OCI-LY3 (cell line): Measurements from ENCODE around the gene EIF1AX.

Source experiments
- H2AFZ ChIP-seq: fragments of 200-600, 300-600 bp; shearing (Covaris generic); 2 replicates; pipeline ENCODE4 v1.6.0; 2014; ENCODE audit warnings: antibody characterized with exemption, low read depth, low read length
- H3K27ac ChIP-seq: fragments of 200-600, 300-600 bp; sonication (generic); 2 replicates; pipeline ENCODE4 v1.5.1; 2014; ENCODE audit warnings: mild to moderate bottlenecking, low read length, moderate library complexity, mixed read lengths
- H3K27me3 ChIP-seq: fragments of 200-600, 300-600 bp; sonication (generic); 2 replicates; pipeline ENCODE4 v1.6.1; 2014; ENCODE audit warnings: low read depth, low read length, mixed read lengths
- H3K36me3 ChIP-seq: fragments of 200-600, 300-600 bp; sonication (generic); replicated peaks from 2 replicates; pipeline ENCODE3; 2014; ENCODE audit warnings: low read depth, low read length, mixed read lengths
- H3K4me1 ChIP-seq: fragments of 300-600, 200-600 bp; sonication (generic); 2 replicates; pipeline ENCODE4 v1.6.1; 2014; ENCODE audit warnings: low read length, mixed read lengths
- H3K4me2 ChIP-seq: fragments of 200-600, 300-600 bp; sonication (generic); 2 replicates; pipeline ENCODE4 v1.6.1; 2014; ENCODE audit warnings: low read length, mixed read lengths
- H3K4me3 ChIP-seq: fragments of 300-600, 200-600 bp; sonication (generic); 2 replicates; pipeline ENCODE4 v1.5.1; 2014; ENCODE audit warnings: antibody characterized with exemption, mild to moderate bottlenecking, low read length, moderate library complexity
- H3K79me2 ChIP-seq: fragments of 300-600, 200-600 bp; shearing (Covaris generic); 2 replicates; pipeline ENCODE4 v1.6.1; 2014; ENCODE audit warnings: mild to moderate bottlenecking, low read length, mixed read lengths
- H3K9ac ChIP-seq: fragments of 300-600, 200-600 bp; shearing (Covaris generic); 2 replicates; pipeline ENCODE4 v1.6.0; 2014; ENCODE audit warnings: mild to moderate bottlenecking, low read length, moderate library complexity
- H3K9me3 ChIP-seq: fragments of 200-600, 300-600 bp; shearing (Covaris generic); 2 replicates; pipeline ENCODE4 v1.6.1; 2014; ENCODE audit warnings: low read length, mixed read lengths; ENCODE audit not compliant: insufficient read depth
- H4K20me1 ChIP-seq: fragments of 200-600, 300-600 bp; sonication (generic); 2 replicates; pipeline ENCODE4 v1.6.1; 2016; ENCODE audit warnings: low read length, mixed read lengths; ENCODE audit not compliant: insufficient read depth
- EZH2phosphoT487 ChIP-seq: fragments of 200-600 bp; shearing (Covaris generic); IDR thresholded peaks from 2 replicates; pipeline ENCODE4 v1.6.1; 2018; ENCODE audit warnings: antibody characterized with exemption, mixed run types, low read depth
- TF ChIP-seq, protein P1 (sequence below): fragments of 200-600, 300-600 bp; sonication (generic); IDR thresholded peaks from 2 replicates; pipeline ENCODE4 v1.5.1; 2014; ENCODE audit warnings: antibody characterized with exemption, low read length, low read depth

The EIF1AX gene

DNA sequence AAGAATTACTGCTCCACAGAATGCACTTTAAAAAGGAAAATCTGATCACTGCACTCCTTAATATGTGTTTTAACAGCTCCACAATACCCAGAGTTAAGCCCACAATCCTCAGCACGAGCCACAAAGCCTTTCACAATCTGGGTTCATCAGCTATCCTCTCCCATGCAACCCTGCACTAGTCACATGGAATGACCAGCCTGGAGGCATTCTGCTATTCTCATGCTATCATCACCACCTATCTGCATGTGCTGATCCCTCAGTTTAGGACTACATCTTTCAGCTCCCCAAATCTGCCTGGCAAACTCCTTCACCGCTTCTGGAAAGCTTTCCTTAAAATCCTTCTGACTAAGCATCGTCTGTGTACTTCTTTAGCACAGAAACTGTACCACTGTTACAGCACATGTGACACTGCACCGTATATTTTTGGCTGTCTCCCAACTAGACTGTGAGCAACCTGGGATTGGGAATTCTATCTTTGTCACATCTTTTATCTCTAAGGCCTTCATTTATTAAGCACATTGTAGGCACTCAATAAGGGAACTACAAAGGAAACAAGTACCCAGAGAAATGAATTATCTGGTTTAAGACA is 18.3 kb upstream of the EIF1AX start:
- Histone ChIP-seq H3K9me3 (no peaks in the 10 kb centered on the region), H3K27me3 (no peaks in the 10 kb centered on the region), H3K4me1 (no peaks in the 10 kb centered on the region), H2AFZ (no peak overlapping the region), H3K27ac (no peak overlapping the region), H3K9ac (no peak overlapping the region), H3K36me3 (peaks cover 36% of the 10 kb centered on the region), H3K4me3 (no peak overlapping the region), H4K20me1 (no peaks in the 10 kb centered on the region), H3K4me2 (no peak overlapping the region), H3K79me2 (no peaks in the 10 kb centered on the region)
- TF ChIP-seq EZH2phosphoT487, result no peak
- TF ChIP-seq, protein P1, sequence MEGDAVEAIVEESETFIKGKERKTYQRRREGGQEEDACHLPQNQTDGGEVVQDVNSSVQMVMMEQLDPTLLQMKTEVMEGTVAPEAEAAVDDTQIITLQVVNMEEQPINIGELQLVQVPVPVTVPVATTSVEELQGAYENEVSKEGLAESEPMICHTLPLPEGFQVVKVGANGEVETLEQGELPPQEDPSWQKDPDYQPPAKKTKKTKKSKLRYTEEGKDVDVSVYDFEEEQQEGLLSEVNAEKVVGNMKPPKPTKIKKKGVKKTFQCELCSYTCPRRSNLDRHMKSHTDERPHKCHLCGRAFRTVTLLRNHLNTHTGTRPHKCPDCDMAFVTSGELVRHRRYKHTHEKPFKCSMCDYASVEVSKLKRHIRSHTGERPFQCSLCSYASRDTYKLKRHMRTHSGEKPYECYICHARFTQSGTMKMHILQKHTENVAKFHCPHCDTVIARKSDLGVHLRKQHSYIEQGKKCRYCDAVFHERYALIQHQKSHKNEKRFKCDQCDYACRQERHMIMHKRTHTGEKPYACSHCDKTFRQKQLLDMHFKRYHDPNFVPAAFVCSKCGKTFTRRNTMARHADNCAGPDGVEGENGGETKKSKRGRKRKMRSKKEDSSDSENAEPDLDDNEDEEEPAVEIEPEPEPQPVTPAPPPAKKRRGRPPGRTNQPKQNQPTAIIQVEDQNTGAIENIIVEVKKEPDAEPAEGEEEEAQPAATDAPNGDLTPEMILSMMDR, result no peak

DNA sequence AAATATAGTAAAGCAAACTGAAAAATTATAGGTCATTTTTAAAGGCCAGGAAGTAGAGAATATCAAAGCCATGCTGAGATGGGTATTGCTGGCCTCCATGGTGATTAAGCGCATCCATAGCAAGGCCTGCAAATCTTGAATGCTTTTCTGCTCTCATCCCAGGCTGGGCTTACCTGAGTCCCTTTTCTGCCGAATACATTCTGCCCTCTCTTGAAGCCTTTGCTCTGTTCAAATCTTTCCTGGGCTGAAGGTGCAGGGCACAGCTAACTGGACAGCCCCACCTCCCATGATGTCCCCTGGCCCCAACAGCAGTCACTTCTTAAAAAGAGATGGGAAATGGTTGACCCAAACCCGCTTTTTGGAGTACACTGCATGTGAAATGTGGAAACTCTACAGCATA is 10.1 kb upstream of the EIF1AX start:
- H3K9me3 ChIP-seq, result no peaks in the 10 kb centered on the region
- no peaks in the 10 kb centered on the region for H3K27me3 ChIP-seq
- no peak overlapping the region for H3K4me3 ChIP-seq
- no peak overlapping the region for H3K9ac ChIP-seq
- H3K27ac ChIP-seq, result no peak overlapping the region
- H4K20me1 ChIP-seq, result no peaks in the 10 kb centered on the region
- peaks cover 43% of the 10 kb centered on the region for H3K36me3 ChIP-seq
- no peak for TF ChIP-seq EZH2phosphoT487
- TF ChIP-seq, protein P1, result no peak
- peaks cover 10% of the 10 kb centered on the region for H3K4me1 ChIP-seq
- H3K4me2 ChIP-seq, result no peak overlapping the region
- H2AFZ ChIP-seq, result no peak overlapping the region
- no peaks in the 10 kb centered on the region for H3K79me2 ChIP-seq

- H3K27me3 ChIP-seq, result no peaks in the 10 kb centered on the region
These were observed 7.7 kb upstream of the EIF1AX start for GRCh38 chrX:20149326-20149725.

DNA sequence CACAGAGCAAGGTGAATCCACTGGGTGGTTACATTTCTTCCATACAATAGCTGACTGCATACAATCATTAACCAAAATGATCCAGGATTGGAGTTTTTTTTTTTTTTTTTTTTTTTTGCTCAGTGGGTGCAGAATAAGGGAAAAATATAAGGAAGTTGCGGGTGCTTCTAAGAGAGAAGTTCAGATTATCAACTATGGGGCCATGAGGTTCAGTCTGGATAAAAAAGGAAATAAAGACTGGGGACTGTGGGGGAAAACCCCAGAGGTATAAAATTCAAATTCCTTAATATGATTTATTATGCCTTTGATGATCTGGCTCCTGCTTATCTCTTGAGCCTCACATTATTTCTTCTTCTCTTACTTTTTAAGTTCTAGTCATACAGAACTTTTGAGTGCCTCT is 5.9 kb upstream of the EIF1AX start:
- Histone ChIP-seq H3K27me3 (no peaks in the 10 kb centered on the region), H3K4me1 (peaks cover 14% of the 10 kb centered on the region), H3K4me3 (no peak overlapping the region), H3K9me3 (no peaks in the 10 kb centered on the region), H3K9ac (no peak overlapping the region), H4K20me1 (no peaks in the 10 kb centered on the region), H2AFZ (no peak overlapping the region), H3K27ac (no peak overlapping the region), H3K4me2 (no peak overlapping the region), H3K36me3 (peaks cover 13% of the 10 kb centered on the region), H3K79me2 (no peaks in the 10 kb centered on the region)
- no peak for TF ChIP-seq EZH2phosphoT487
- TF ChIP-seq, protein P1, result no peak

More at GRCh38 chrX:20149326-20149725, 7.7 kb upstream of the EIF1AX start:
- no peak for TF ChIP-seq EZH2phosphoT487
- TF ChIP-seq, protein P1, result no peak
- Histone ChIP-seq H3K79me2 (no peaks in the 10 kb centered on the region), H3K4me1 (peaks cover 10% of the 10 kb centered on the region), H3K27ac (no peak overlapping the region), H3K4me3 (no peak overlapping the region), H4K20me1 (no peaks in the 10 kb centered on the region), H3K9ac (no peak overlapping the region), H3K4me2 (no peak overlapping the region), H2AFZ (no peak overlapping the region), H3K9me3 (no peaks in the 10 kb centered on the region), H3K36me3 (peaks cover 25% of the 10 kb centered on the region)
